NCI-H526 treated with DMSO at 0.1 percent for 48 hours (cell line): ENCODE data around the gene PADI2.
"Not testable (repeated sequence)": the region's sequence is repeated elsewhere in the genome, so short reads cannot be mapped to it uniquely, and the experiment has no call there.

ENCODE experiments used
- DNase-seq: peaks from one replicate; lab custom pipeline; 2025; lab: John Stamatoyannopoulos, UW

The PADI2 gene

DNA sequence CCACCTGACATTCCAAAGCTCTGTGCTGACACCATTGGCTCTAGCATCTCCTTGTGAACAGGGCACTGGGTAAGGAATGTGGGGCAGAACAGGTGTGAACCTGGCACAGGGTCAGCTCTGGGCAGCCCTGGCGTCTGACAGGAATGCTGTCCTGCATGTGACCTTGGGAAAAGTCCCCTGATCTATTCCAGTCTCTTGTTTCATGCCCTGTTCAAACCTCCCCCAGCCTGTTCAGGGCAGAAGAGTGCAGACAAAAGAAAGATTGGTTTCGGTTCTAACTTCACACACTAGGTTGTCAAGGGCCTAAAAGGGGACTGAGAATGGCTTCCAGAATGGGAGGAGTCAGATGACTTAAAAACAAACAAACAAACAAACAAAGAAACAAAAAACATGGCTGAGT is 37.8 kb downstream of the PADI2 start:
- no peak for DNase-seq

DNA sequence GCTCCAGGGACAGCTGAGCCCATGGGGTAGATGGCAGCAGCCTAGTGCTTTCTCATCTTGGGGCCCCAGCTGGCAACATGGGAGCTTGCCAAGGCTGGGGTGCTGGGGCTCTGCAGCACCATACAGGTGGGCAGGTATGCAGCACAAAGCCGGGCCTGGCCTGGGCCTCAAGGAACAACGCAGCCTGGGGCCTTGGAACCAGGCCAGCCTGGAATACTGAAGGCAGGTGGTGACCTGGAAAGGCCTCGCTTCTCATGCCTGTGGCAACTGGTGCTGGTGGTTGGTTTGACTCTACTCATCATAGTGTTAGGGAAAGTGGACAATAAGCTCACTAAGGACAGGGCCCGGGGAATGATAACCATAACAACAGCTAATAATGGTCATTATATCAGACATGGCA is 38.4 kb downstream of the PADI2 start:
- DNase-seq: no peak

DNA sequence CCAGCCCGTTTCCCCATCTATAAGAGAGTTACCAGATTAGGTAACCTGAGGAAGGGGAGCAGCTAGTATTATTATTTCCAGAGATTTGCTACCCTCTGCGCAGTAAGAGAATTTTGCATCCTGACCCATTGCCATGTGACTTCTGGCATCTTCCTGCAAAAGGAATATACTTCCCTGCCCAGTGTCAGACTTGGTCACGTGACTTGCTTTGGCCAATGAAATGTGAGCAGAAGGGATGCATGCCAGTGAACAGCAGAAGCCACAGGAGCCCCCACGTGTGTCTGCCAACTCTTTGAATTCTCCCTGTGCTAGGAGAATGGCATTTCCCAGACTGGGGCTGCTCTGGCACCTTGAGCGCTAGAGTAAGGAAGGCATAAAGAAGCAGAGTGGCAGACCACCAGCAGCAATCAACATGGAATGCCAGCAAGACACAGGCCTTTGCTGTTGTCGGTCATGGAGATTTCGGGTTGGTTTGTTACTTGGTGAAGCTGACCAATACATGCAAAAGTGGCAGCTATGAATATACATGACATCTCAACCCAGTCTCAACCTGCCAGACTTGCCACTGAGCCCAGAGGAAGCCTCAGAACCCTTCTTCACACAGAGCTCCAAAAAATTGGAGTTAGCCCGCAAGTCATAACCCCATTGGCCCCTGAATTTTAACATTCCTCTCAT is 39.0 kb downstream of the PADI2 start:
- DNase-seq: no peak

DNA sequence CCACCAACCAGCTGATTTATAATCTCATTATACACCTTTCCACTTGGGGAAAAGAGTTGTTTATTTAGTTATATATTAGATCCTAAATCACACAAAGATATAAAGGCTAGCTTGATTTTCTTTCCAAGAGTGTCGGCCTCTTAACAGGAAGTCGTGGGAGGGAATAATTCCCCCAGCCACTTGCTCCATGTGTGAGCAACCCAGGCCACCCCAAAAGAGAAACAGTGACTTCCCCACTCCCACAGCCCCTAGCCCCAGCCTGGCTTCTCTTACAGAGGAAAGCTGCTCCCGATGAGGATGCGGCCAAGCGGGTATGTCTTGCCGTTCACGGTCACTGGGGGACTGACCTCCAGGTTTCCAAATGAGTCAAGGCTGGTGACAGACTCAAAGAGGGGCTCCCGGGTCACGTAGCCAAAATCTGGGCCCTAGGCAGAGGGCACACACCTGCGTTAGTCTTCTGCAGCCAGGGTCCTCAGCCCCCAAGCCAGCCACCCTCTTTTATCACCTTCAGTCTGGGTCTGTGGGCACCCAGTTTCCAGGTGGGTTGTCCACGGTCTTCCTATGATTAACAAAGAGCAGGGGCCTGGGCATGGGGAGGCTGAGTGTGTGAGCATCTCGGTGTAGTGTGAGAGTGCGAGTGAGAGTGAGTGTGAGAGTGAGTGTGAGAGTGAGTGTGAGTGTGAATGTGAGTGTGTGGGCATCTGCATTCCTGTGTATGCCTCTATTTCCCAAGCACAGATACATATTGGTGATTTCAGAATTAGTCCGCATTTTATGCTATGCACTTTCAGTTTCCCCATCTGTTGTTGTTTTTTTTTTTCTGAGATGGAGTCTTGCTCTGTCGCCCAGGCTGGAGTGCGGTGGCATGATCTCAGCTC is 40.0 kb downstream of the PADI2 start:
- no peak for DNase-seq

DNA sequence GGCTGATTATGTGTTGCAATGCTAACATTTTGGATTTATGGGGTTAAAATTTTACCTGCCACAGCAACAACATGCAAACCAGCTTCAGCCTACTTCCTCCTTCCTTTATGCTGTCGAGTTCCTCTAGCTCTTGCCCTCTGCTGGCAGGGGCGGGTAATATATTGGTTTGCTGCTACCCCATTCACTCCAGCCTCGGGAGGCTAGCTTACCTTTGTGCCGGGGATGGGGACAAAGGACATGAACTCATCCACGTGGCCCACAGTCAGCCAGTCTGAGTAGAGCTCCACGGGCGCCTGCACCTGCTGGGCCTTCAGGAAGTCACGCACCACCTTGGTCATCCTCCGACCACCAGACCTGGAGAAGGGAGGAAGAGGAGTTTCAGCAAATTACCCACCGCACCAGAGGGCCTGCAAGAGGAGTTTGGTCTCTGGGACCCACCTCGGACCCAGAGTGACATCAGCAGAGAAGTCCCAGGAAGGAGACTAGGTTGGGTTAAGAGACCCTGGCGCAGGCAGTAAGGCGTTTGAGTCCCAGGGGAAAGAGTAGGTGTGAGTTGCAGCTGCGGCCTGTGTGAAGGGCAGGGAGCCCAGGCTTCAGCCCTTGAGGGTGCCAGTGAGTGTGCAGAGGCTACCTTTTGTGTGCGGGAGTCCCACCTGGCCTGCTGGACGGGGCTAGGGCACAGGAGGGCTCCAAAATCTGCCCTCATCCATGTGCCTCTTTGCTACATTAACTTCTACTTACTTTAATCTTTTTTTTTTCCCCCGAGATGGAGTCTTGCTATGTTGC is 43.6 kb downstream of the PADI2 start:
- DNase-seq: no peak

DNA sequence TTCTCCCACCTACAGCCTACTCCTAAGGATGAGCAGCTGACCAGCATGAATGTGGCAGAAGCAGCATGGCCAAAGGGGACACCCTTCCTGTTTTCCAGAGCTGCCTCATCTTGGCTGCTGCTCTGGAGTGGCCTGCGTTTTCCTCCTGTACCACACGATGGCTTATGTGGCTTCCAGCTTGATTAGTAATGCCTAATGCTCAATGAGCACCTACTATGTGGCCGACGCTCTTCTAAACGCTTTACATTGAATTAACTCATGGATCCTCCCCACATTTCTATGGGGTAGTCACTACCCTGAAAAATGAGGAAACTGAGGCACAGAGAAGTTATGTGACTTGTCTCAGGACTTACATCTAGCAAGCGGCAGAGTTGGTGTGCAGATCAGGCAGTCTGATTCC is 47.5 kb downstream of the PADI2 start:
- DNase-seq: no peak

DNA sequence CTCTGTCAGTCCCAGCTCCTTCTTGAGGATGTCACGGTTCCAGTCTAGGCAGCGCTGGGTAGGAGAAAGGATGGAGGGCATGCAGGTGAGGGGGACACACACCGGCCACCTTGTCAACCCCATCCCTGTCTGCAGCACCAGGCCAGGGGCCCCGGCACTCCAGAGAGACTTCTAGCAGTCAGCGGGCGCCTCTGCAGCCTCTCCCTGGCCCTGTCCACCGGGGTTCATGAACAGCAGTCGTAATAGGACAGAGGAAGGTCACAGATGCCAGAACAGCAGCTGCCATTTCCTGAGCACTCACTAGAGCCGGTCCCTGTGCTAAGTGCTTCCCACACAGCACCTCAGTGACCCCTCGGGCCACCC is 49.1 kb downstream of the PADI2 start:
- no peak for DNase-seq

DNA sequence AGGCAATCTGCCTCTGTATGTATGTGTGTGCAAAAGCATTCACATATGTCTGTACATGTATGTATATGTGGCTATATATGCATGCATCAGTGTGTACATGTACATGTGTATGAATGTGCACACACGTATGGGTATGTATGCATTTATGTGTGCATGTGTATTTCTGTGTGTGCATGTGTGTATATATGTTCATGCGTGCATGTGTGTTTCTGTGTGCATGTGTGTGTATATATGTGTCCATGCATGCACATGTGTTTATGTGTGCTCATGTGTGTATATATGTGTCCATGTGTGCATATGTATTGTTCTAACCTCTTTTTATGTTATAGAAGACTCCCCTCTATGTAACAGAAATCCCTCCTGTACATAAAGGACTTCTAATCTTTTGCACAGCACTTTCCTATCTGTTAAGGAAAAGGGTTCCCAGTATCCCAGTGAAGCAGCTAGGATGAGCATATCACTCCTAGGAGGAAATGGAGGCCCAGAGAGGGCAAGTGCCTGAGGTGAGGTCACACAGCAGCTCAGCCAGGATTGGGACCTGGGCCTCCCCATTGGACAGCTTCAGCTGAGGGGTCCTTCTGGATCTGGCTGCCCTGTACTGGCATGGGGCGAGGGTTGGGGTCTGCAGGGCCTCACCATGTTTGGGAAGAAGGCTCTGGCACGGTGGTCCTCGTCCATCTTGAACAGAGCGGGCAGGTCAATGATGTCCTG is 49.6 kb downstream of the PADI2 start:
- DNase-seq: no peak

DNA sequence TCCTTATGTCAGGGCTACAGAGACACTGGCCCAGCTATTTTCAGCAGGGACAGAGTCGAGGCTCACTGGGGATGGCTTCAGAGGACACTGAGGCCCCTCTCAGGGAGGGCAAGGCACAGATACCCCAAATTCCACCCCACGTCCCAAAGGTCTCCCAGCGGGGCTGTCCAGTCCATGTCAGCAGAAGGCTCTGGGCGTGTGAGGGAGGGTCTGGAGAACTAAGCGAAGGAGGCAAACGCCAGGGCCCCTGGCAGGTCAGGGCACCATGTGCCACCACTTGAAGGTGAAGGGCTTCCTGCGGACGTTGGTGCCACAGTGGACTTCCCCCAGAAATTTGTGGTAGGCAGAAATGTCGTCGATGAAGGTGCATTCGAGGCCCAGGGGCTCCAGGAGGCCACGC is 50.5 kb downstream of the PADI2 start:
- DNase-seq: no peak

DNA sequence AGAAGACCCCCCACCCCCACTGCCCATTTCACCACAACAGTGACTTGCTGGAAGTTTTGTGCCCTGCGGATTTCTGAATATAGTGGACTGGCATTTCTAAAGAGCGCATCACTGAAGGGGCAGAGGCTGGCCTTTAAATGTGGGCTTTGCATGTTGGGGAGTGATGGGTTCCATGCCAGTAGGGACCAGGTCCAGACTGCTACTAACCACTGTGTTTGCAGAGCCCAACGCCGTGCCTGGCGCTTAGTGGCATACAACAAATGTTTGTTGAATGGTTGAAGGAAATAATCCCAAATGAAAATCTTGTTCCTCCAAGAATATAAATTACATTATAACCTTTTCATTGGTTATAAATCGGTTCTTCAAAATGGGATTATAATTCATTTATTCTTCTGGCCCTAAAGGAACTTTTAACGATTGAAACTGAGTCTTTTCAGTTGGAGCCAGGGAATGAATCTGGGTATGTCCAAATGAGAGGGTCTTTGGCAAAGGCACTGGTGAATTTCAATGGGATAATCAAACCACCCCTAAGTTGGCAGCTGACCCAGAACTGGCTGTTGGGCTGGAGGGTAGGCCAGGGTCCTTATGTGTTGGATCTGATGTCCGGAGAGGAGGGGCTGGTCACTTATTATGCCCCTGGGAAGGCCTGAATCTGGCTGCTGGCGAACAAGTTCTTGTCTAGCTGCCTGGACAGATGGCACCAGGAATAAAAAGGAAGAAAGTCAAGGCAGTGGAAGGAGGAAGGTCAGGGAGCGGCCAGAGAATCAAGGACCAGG is 51.6 kb downstream of the PADI2 start:
- DNase-seq: no peak

DNA sequence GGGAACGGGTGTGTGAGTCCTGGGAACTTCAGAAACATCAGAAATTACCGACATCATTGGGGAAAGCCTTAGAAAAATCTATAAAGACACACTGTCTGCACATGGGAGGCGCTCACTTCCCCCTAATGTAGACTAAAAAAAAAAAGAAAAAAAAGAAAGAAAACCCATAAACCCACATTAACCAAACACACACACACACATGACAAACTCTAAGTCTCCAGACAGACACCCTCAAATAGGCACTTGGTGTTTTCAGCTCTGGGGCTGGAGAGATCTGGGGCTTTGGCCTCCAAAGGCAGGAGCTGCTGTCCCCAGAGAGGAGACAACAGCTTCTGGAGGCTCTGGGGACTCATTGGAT is 52.2 kb downstream of the PADI2 start:
- DNase-seq: no peak

DNA sequence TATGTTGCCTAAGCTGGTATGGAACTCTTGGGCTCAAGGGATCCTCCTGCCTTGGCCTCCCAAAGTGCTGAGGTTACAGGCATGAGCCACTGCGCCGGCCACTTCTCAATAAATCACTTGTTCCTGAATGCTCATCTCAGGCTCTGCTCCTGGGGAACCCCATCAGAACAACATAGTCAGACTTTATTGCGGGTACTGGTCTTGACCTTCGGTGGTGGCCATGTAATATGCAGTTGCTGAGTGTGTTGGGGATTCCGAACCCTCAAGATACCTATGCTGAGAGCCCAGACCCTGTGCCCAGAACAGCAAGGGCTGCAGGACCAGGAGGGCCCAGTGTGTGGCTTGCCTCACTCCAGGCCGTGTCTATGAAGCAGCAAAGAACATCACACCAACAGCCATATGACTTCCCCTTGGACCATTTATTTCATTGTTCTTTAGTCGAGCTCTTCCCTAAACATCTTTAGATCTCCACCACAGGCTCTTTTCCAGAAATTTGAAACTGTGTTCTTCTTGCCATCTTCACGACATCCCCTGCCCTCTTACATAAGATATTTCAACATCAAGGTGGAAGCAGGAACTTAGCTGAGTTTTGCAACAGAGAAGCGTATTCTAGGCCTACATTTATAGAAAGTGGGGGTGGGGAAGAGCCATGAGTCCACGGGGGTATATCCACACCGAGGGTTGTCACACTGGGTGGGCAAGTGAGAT is 52.7 kb downstream of the PADI2 start:
- no peak for DNase-seq

DNA sequence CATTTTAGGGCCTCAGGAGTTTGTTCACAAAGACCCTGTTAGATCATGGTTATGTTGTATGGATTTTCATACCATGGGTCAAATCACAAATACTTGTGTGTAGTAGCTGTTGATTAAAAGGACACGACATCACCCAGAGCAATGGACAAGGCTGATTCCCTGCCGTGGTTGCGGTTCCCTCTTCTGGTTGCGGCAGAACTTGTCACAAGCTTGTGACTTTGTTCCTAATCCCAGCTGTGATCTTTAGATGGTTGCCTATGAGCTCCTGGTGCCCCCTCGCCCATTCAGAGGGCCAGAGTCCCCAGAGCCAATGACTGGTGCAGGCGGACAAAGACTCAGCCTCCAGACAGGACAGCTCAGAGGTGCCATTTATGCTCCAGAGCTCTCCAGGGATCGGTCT is 53.6 kb downstream of the PADI2 start:
- no peak for DNase-seq

DNA sequence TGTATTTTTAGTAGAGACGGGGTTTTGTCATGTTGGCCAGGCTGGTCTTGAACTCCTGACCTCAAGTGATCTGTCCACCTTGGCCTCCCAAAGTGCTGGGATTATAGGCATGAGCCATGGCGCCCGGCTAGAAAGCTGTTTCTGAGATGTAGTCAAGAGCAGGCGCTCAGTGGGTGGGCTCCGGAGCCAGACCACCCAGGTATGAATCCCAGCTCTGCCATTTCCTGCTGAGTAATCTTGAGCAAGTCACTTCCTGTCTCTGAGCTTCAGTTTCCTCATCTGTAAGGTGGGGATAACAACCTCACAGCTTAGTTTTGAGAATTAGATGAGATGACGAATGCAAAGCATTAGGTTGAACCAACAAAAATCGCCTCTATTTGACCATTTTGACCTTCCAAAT is 56.5 kb downstream of the PADI2 start:
- DNase-seq: not testable (repeated sequence)

DNA sequence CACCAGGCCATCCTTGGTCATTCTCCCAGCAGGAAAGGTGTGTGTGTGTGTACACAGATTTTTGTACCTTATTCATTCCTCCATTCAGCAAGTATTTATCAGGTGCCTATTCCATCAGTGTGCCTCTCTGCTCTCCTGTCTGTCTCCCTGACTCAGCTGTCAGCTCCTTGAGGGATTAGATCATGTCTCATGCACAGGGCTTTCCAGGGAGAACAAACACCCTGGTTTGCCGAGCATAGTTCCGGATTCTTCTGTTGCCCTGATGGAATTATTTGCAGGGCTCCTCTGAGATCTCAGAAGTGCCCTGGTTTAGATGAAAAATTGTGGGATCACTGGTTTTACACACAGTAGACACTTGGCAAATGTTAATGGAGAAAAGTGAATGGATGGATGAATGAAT is 57.4 kb downstream of the PADI2 start:
- DNase-seq: no peak

DNA sequence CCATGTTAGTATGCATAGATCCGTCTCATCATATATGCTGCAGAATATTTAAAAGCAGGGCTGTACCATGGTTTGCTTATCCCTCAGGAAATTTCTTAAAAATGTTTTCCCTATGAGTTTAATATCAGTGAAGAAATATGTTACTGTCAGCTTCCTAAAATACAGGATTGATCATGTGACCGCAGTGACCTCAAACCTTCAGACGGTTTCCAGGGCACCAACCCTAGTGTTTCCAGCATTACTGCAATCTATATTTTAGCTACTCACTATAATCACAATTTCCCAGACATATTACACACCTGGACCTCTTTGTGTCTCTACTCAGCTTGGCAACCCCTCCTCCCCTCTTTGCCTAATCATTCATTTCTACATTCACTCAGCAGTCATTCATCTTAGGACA is 57.8 kb downstream of the PADI2 start:
- DNase-seq: no peak

DNA sequence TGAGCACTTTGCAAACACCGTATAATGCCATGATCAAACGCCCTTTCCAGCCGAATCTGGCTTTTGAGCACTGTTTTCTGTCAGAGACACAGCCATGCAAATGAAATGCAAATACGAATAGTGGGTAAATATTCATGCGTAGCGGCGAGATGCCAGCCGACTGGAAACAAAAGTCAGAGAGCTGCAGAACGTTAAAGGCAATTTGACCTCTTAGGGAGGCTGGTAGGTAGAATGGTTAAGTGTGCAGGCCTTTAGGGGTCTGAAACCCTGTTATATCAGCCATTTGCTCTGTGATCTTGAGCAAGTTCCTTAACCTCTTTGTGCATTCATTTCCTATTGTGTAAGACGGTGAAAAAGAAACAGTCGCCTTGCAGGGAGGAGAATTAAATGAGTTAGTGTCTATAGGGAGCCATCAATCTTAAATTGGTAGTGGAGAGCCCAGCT is 58.9 kb downstream of the PADI2 start:
- peak; percentile 98 for DNase-seq

DNA sequence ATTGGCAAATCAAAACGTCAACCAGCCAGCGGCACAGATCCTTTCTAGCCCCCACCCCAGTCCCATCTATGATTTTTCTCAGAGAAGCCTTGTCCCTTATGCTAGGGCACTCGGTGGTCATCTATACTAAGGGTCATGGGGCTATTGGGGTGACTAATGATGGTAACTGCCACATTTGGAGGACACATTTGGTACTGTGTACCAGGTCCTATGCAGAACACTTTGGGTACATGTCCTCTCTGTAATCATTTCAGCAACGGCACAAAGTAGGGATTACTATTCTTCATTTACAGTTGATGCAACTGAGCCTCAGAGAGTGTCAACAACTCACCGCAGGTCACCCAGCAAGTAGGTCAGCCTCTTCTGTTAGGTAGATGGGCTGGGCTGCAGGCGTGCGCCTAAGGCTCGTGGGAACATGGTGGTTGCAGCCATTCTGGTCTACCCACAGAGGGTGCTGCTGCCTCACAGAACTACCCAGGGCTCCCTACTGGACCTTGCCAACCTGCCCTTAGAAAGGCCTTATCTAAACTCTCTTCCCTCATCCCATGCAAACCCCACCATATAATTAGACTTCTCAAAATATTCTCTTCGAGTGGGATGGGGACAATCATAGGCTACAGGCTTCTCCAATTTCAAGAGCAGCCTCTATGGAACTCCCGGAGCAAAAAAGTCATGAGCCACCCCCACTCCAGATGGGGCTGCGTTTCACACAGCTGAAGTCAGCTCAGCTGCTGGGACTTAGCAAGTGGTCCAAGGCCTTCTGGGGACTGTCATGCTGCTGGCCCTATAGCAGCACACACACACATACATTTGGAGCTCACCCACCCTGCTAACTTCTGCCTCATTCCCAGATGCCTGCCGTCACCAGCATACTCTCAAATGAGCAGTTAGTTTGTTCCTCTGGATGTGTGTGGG is 59.6 kb downstream of the PADI2 start:
- DNase-seq: peak; percentile 88

DNA sequence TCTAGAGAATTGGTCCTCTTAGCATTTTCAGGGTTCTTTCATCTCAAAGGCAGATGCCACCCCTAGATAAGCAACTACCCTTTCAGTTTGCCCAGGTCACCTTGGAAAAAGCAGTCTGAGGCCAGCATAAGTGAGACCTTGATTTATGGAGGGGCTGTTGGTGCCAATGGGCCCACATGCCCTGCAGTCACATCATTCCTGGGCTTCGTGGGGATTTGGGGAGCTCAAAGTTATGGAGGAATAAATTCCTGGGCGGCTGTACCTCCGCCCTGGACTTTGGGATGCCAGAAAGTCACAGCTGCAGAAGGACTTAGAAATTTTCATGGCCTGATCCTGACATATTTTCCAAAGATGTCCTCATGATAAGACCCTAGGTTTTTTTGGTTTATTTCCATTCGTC is 62.7 kb downstream of the PADI2 start:
- DNase-seq: no peak

DNA sequence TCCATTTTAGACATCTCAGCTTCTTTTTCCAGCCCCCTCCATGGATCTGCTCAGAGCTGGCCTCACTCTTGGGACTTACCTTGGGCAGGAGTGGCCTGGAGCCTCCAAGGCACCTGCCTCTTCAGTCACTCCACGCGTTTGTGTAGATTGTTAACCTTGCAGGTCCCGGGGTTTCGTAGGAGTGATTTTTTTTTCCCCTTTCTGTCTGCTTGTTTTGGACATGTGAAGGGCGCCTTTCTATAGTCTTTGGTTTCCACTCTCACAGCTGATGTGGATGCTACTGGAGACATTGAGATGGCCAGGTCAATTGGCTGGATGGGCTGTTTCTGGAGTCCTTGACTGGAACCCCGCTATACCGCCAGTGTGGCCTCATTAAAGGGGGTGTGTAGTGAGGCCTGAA is 63.5 kb downstream of the PADI2 start:
- DNase-seq: no peak
